Activated naive CD8-positive, alpha-beta T cell treated with anti-CD3 and anti-CD28 coated beads, Interleukin-2, amount 50 U/mL, for 24 hours (primary cell): ENCODE measurements around the gene C2CD5.
"Not testable (repeated sequence)": the region's sequence is repeated elsewhere in the genome, so short reads cannot be mapped to it uniquely, and the experiment has no call there.

ENCODE experiments used
- ATAC-seq: fragments of 150-1000 bp; cut with Tn5 transposase; one replicate; pipeline ENCODE4 v1.10.0; 2021
- DNase-seq: peaks from one replicate; pipeline ENCODE4 v3.0.0; 2021
- H3K27ac Mint-ChIP-seq: one replicate; pipeline ENCODE4 v1.8.0; 2021; ENCODE audit warnings: mild to moderate bottlenecking, mixed read lengths
- H3K27me3 Mint-ChIP-seq: one replicate; pipeline ENCODE4 v1.8.0; 2021; ENCODE audit warnings: mixed read lengths
- H3K36me3 Mint-ChIP-seq: one replicate; pipeline ENCODE4 v1.8.0; 2021; ENCODE audit warnings: low read depth, mixed read lengths
- H3K4me1 Mint-ChIP-seq: one replicate; pipeline ENCODE4 v1.8.0; 2021; ENCODE audit warnings: mixed read lengths
- H3K4me3 Mint-ChIP-seq: one replicate; pipeline ENCODE4 v1.8.0; 2021; ENCODE audit warnings: mild to moderate bottlenecking, moderate library complexity, mixed read lengths
- H3K9me3 Mint-ChIP-seq: one replicate; pipeline ENCODE4 v1.8.0; 2021; ENCODE audit warnings: mixed read lengths

C2CD5 gene

GRCh38 chr12:22477166-22477893 is 67.0 kb downstream of the C2CD5 start:
- ATAC-seq (no peak), DNase-seq (no peak)
- no peaks in the 10 kb centered on the region for H3K9me3 Mint-ChIP-seq
- H3K36me3 Mint-ChIP-seq: peaks cover 23% of the 10 kb centered on the region
- peaks cover 14% of the 10 kb centered on the region for H3K4me1 Mint-ChIP-seq
- no peaks in the 10 kb centered on the region for H3K27me3 Mint-ChIP-seq
- no peak overlapping the region for H3K4me3 Mint-ChIP-seq
- H3K27ac Mint-ChIP-seq: no peak overlapping the region

- no peaks in the 10 kb centered on the region for H3K27me3 Mint-ChIP-seq
- ATAC-seq (no peak), DNase-seq (no peak)
- H3K4me3 Mint-ChIP-seq: no peak overlapping the region
- peaks cover 18% of the 10 kb centered on the region for H3K36me3 Mint-ChIP-seq
- H3K9me3 Mint-ChIP-seq: no peaks in the 10 kb centered on the region
- no peak overlapping the region for H3K27ac Mint-ChIP-seq
- peaks cover 14% of the 10 kb centered on the region for H3K4me1 Mint-ChIP-seq
Observed at GRCh38 chr12:22476133-22476532, 68.2 kb downstream of the C2CD5 start.

GRCh38 chr12:22474970-22475720 is 69.2 kb downstream of the C2CD5 start:
- no peak for ATAC-seq
- no peak overlapping the region for H3K27ac Mint-ChIP-seq
- H3K36me3 Mint-ChIP-seq: peaks cover 20% of the 10 kb centered on the region
- no peak overlapping the region for H3K4me3 Mint-ChIP-seq
- no peaks in the 10 kb centered on the region for H3K27me3 Mint-ChIP-seq
- H3K9me3 Mint-ChIP-seq: no peaks in the 10 kb centered on the region
- no peak for DNase-seq
- H3K4me1 Mint-ChIP-seq: peaks cover 14% of the 10 kb centered on the region

GRCh38 chr12:22473212-22473611 is 71.1 kb downstream of the C2CD5 start:
- Mint-ChIP-seq H3K4me3 (no peak overlapping the region), H3K4me1 (peaks cover 14% of the 10 kb centered on the region), H3K27me3 (no peaks in the 10 kb centered on the region), H3K36me3 (peaks cover 24% of the 10 kb centered on the region), H3K27ac (peak overlapping the region; percentile 24), H3K9me3 (no peaks in the 10 kb centered on the region)
- DNase-seq (no peak), ATAC-seq (peak; percentile 20)

- DNase-seq: no peak
- no peaks in the 10 kb centered on the region for H3K4me1 Mint-ChIP-seq
Observed at GRCh38 chr12:22467190-22467589, 77.2 kb downstream of the C2CD5 start.

GRCh38 chr12:22463306-22463705 is 81.0 kb downstream of the C2CD5 start:
- Mint-ChIP-seq H3K4me1 (no peaks in the 10 kb centered on the region), H3K27ac (no peak overlapping the region), H3K9me3 (no peaks in the 10 kb centered on the region), H3K27me3 (no peaks in the 10 kb centered on the region), H3K4me3 (no peak overlapping the region), H3K36me3 (peaks cover 4% of the 10 kb centered on the region)
- DNase-seq (no peak), ATAC-seq (no peak)

More at GRCh38 chr12:22467190-22467589, 77.2 kb downstream of the C2CD5 start:
- no peak overlapping the region for H3K4me3 Mint-ChIP-seq
- H3K9me3 Mint-ChIP-seq: no peaks in the 10 kb centered on the region
- H3K27me3 Mint-ChIP-seq: no peaks in the 10 kb centered on the region
- H3K27ac Mint-ChIP-seq: no peak overlapping the region
- ATAC-seq: no peak
- peaks cover 18% of the 10 kb centered on the region for H3K36me3 Mint-ChIP-seq

GRCh38 chr12:22461786-22462185 is 82.6 kb downstream of the C2CD5 start:
- ATAC-seq: no peak
- H3K27ac Mint-ChIP-seq: no peak overlapping the region
- H3K36me3 Mint-ChIP-seq: peaks cover 4% of the 10 kb centered on the region
- no peaks in the 10 kb centered on the region for H3K4me1 Mint-ChIP-seq
- DNase-seq: no peak
- no peaks in the 10 kb centered on the region for H3K27me3 Mint-ChIP-seq
- no peaks in the 10 kb centered on the region for H3K9me3 Mint-ChIP-seq
- no peak overlapping the region for H3K4me3 Mint-ChIP-seq

- Mint-ChIP-seq H3K36me3 (peaks cover 4% of the 10 kb centered on the region), H3K4me1 (no peaks in the 10 kb centered on the region), H3K27ac (no peak overlapping the region), H3K27me3 (no peaks in the 10 kb centered on the region), H3K4me3 (no peak overlapping the region), H3K9me3 (no peaks in the 10 kb centered on the region)
- peak; percentile 28 for ATAC-seq
- DNase-seq: no peak
Observed at GRCh38 chr12:22459838-22460490, 84.4 kb downstream of the C2CD5 start.

- ATAC-seq (no peak), DNase-seq (no peak)
- no peak overlapping the region for H3K4me3 Mint-ChIP-seq
- H3K27me3 Mint-ChIP-seq: no peaks in the 10 kb centered on the region
- H3K27ac Mint-ChIP-seq: no peak overlapping the region
- H3K4me1 Mint-ChIP-seq: no peaks in the 10 kb centered on the region
- H3K36me3 Mint-ChIP-seq: peaks cover 3% of the 10 kb centered on the region
- H3K9me3 Mint-ChIP-seq: no peaks in the 10 kb centered on the region
Observed at GRCh38 chr12:22458298-22458937, 85.9 kb downstream of the C2CD5 start.

GRCh38 chr12:22457085-22457484 is 87.3 kb downstream of the C2CD5 start:
- Mint-ChIP-seq H3K27me3 (no peaks in the 10 kb centered on the region), H3K4me3 (no peak overlapping the region), H3K36me3 (peaks cover 5% of the 10 kb centered on the region), H3K9me3 (no peaks in the 10 kb centered on the region), H3K4me1 (no peaks in the 10 kb centered on the region), H3K27ac (no peak overlapping the region)
- ATAC-seq (no peak), DNase-seq (no peak)

- H3K4me1 Mint-ChIP-seq: no peaks in the 10 kb centered on the region
- no peak overlapping the region for H3K27ac Mint-ChIP-seq
- H3K36me3 Mint-ChIP-seq: peaks cover 9% of the 10 kb centered on the region
- no peak for ATAC-seq
- H3K27me3 Mint-ChIP-seq: no peaks in the 10 kb centered on the region
- no peaks in the 10 kb centered on the region for H3K9me3 Mint-ChIP-seq
- no peak overlapping the region for H3K4me3 Mint-ChIP-seq
- no peak for DNase-seq
Observed at GRCh38 chr12:22453511-22453910, 90.8 kb downstream of the C2CD5 start.

- H3K27ac Mint-ChIP-seq: no peak overlapping the region
- no peaks in the 10 kb centered on the region for H3K27me3 Mint-ChIP-seq
- ATAC-seq (no peak), DNase-seq (no peak)
- H3K4me1 Mint-ChIP-seq: no peaks in the 10 kb centered on the region
- H3K9me3 Mint-ChIP-seq: no peaks in the 10 kb centered on the region
- no peak overlapping the region for H3K4me3 Mint-ChIP-seq
- H3K36me3 Mint-ChIP-seq: peaks cover 6% of the 10 kb centered on the region
Observed at GRCh38 chr12:22447223-22447622, 97.1 kb downstream of the C2CD5 start.

- not testable (repeated sequence) for H3K27ac Mint-ChIP-seq, H3K27me3 Mint-ChIP-seq, H3K36me3 Mint-ChIP-seq
Observed at GRCh38 chr12:22444317-22444665, 100.1 kb downstream of the C2CD5 start.

GRCh38 chr12:22443379-22444316 is 100.7 kb downstream of the C2CD5 start:
- ATAC-seq (peak; percentile 99), DNase-seq (peak; percentile 46)
- no peaks in the 10 kb centered on the region for H3K27me3 Mint-ChIP-seq
- H3K27ac Mint-ChIP-seq: no peak overlapping the region
- peaks cover 2% of the 10 kb centered on the region for H3K36me3 Mint-ChIP-seq
- no peak overlapping the region for H3K4me3 Mint-ChIP-seq
- no peaks in the 10 kb centered on the region for H3K9me3 Mint-ChIP-seq
- no peaks in the 10 kb centered on the region for H3K4me1 Mint-ChIP-seq

More at GRCh38 chr12:22444317-22444665, 100.1 kb downstream of the C2CD5 start:
- not testable (repeated sequence) for H3K4me1 Mint-ChIP-seq, H3K4me3 Mint-ChIP-seq, H3K9me3 Mint-ChIP-seq, ATAC-seq, DNase-seq
